GM18526 (cell line): ENCODE results near the gene KRTAP4-5.
"Not testable (repeated sequence)": the region's sequence is repeated elsewhere in the genome, so short reads cannot be mapped to it uniquely, and the experiment has no call there.

Experiments used
- POLR2A ChIP-seq: IDR thresholded peaks from 3 replicates; pipeline ENCODE4 v1.6.1; 2011; ENCODE audit not compliant: insufficient read length; ENCODE audit errors: extremely low read depth

Gene KRTAP4-5

DNA sequence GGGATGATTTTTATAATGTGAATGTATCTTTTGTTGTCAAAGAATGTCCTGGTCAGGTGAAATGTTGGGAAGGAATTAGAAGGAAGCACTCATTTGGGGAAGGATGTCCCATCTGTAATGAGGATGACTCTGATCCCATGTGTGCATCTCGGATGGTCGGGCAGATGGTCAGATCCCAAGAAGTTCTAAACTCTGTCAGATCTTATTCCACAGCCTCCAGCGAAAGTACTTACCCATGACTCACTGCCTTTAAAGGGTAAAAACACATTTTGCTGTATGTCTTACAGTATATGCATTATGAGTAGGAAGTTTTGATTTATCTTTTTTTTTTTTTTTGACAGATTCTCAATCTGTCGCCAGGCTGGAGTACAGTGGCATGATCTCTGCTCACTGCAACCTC is 30.9 kb downstream of the KRTAP4-5 start:
- TF ChIP-seq POLR2A: no peak

- not testable (repeated sequence) for TF ChIP-seq POLR2A
Measured at GRCh38 chr17:41117846-41118386, 31.7 kb downstream of the KRTAP4-5 start, which contains the start of gene KRTAP4-11. Gene KRTAP4-11 (minus strand): TSS chr17:41118373. CDS start chr17:41118315, 58 bp downstream.

DNA sequence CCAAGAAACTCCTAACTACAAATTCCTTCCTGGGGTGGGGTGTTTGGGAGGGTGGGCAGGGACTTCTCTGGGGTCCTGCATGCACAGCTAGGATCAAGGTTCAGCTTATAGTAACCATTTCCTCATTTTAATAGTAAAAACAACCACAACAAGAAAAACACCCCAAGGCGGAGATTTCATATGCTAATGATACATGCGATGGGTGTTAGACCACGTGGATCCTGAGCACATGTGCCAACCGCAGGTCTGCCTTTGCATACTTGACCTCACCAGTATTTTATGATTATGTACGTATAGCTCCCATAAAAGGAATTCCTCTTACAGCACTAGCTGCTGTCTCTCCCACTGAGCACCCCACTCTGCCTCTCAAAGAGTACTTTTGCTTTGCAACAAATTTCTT is 33.3 kb downstream of the KRTAP4-5 start:
- TF ChIP-seq POLR2A: no peak

DNA sequence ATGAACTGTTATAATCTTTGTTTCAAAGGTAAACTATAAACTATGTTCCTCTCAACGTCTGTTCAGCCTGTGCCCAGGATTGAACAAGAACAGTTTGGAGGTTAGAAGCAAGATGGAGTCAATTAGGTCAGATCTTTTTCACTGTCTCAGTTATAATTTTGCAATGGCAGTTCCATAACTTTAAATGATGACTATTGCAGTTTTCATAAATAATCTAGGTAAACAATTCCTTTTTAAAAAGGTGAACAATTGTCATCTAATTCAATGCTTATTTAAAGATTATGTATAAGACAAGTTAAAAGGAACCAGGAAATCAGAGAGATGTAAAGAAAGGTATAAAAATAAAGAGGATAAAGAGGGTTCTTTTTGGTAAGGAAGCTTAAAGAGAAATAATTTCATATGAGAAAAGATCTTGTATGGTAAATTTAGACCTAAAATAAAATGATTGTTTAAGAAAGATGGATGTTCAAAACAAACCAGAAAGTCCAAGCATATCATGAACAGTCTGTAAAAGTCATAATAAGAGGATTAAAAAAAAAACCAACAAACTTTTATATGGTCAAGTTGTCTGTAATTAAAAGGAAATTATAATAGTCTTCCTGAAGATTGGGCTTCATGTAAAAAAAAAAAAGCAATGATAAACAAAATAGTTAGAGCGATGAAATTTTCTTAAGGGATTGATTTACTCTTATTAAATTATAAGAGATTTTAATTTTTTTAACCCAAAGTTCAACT is 38.3 kb downstream of the KRTAP4-5 start:
- TF ChIP-seq POLR2A: no peak

GRCh38 chr17:41107941-41108450 is 41.6 kb downstream of the KRTAP4-5 start:
- TF ChIP-seq POLR2A: no peak

- not testable (repeated sequence) for TF ChIP-seq POLR2A
Measured at GRCh38 chr17:41105347-41105746, 44.3 kb downstream of the KRTAP4-5 start, which contains the start of gene KRTAP4-9. Gene KRTAP4-9 (plus strand): TSS chr17:41105389. CDS start chr17:41105389, 0 bp downstream.

GRCh38 chr17:41103896-41104295 is 45.7 kb downstream of the KRTAP4-5 start:
- no peak for TF ChIP-seq POLR2A

GRCh38 chr17:41101586-41102259 is 47.9 kb downstream of the KRTAP4-5 start, which contains the start of gene KRTAP4-16:
Gene KRTAP4-16 (minus strand): TSS chr17:41102209. CDS start chr17:41102209, 0 bp downstream.
- no peak for TF ChIP-seq POLR2A
